Smooth muscle cell (in vitro differentiated cells): ENCODE data around the gene GFY. TPM values are rescaled to one million over a fixed set of nuclear protein-coding genes. Genes with fewer than 3 reads are reported as not detected.

Experiments used
- DNase-seq: peaks from one replicate; lab custom pipeline; 2025; ENCODE audit not compliant: unreplicated experiment; lab: John Stamatoyannopoulos, UW
- H2AFZ ChIP-seq: fragments of 200-600 bp; sonication (generic); 2 replicates; pipeline ENCODE4 v1.6.0; 2016; ENCODE audit warnings: antibody characterized with exemption, low read depth, mild to moderate bottlenecking
- H3F3A ChIP-seq: fragments of 200-600 bp; sonication (generic); 2 replicates; pipeline ENCODE4 v1.6.0; 2017; ENCODE audit warnings: antibody characterized with exemption, low read depth
- H3K27ac ChIP-seq: fragments of 200-600 bp; sonication (generic); 2 replicates; pipeline ENCODE4 v1.5.1; 2016; ENCODE audit warnings: low read depth, mild to moderate bottlenecking
- H3K27me3 ChIP-seq: fragments of 200-600 bp; sonication (generic); 2 replicates; pipeline ENCODE4 v1.6.1; 2016; ENCODE audit warnings: low read depth, mild to moderate bottlenecking
- H3K36me3 ChIP-seq: fragments of 200-600 bp; sonication (generic); 2 replicates; pipeline ENCODE4 v1.5.1; 2016; ENCODE audit warnings: low read depth
- H3K4me1 ChIP-seq: fragments of 200-600 bp; sonication (generic); 2 replicates; pipeline ENCODE4 v1.5.1; 2016; ENCODE audit warnings: low read depth
- H3K4me2 ChIP-seq: fragments of 200-600 bp; sonication (generic); 2 replicates; pipeline ENCODE4 v1.6.0; 2016; ENCODE audit warnings: mild to moderate bottlenecking
- H3K4me3 ChIP-seq: fragments of 200-600 bp; sonication (generic); 2 replicates; pipeline ENCODE4 v1.5.1; 2016; ENCODE audit warnings: mild to moderate bottlenecking
- H3K79me2 ChIP-seq: fragments of 200-600 bp; sonication (generic); 2 replicates; pipeline ENCODE4 v1.6.0; 2016; ENCODE audit warnings: low read depth, mild to moderate bottlenecking
- H3K9ac ChIP-seq: fragments of 200-600 bp; sonication (generic); 2 replicates; pipeline ENCODE4 v1.6.0; 2016; ENCODE audit warnings: low read depth
- H3K9me3 ChIP-seq: fragments of 200-600 bp; sonication (generic); replicated peaks from 2 replicates; pipeline ENCODE4 v1.5.1; 2016; ENCODE audit warnings: low read depth
- H4K20me1 ChIP-seq: fragments of 200-600 bp; sonication (generic); 2 replicates; pipeline ENCODE4 v1.6.0; 2016; ENCODE audit warnings: low read depth
- WGBS: methylation state at CpG from one replicate; pipeline ENCODE4 v1.1.7; 2016; ENCODE audit warnings: low lambda C conversion rate; 5-methylcytosine and 5-hydroxymethylcytosine counted together
- polyA plus RNA-seq: library from polyadenylated mRNA; unstranded; fragments of >200 nt; fragmentation: Nextera tagmentation; extraction: Ambion mirVana; gene quantifications from 2 replicates; pipeline ENCODE4 v1.2.1, GENCODE V29; 2016
- total RNA-seq: library from RNA; depleted of rRNA; stranded (reverse); fragments of >200 nt; gene quantifications from 2 replicates; pipeline ENCODE4 v1.2.3, GENCODE V29; 2014
- TF ChIP-seq, protein P1 (sequence below): fragments of 200-600 bp; sonication (generic); IDR thresholded peaks from 2 replicates; pipeline ENCODE4 v1.5.1; 2017; ENCODE audit warnings: borderline replicate concordance, mild to moderate bottlenecking, antibody characterized with exemption; ENCODE audit not compliant: insufficient read depth, poor library complexity, severe bottlenecking

GFY gene
- total and polyA plus RNA-seq, 2 experiments from 2014 or later, result not detected

DNA sequence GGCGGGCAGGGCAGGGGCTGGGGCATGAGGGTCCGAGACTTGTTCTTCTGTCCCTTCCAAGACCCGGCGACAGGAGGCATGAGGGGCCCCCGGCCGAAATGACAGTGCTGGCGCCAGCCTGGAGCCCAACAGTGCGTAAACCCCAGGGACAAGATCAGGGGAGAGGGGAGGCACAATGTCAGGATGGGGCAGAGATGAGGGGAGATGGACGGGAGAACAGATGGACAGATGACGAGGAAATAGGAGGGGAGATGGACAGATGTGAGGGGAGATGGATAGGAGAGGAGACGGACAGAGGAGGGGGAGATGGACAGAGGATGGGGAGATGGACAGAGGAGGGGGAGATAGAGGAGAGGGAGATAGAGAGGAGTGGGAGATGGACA, 49.3 kb downstream of the GFY start:
- Histone ChIP-seq H3K79me2 (no peaks in the 10 kb centered on the region), H3K9me3 (no peaks in the 10 kb centered on the region), H3K27ac (no peak overlapping the region), H3K9ac (no peak overlapping the region), H3K4me2 (peak overlapping the region; percentile 88), H3K36me3 (no peaks in the 10 kb centered on the region), H4K20me1 (no peaks in the 10 kb centered on the region), H2AFZ (no peak overlapping the region), H3F3A (no peaks in the 10 kb centered on the region), H3K4me1 (no peaks in the 10 kb centered on the region), H3K27me3 (no peaks in the 10 kb centered on the region), H3K4me3 (peak overlapping the region; percentile 69)
- 47% methylated on average over 9 of the region's 11 CpGs for WGBS
- no peak for DNase-seq
- TF ChIP-seq, protein P1, sequence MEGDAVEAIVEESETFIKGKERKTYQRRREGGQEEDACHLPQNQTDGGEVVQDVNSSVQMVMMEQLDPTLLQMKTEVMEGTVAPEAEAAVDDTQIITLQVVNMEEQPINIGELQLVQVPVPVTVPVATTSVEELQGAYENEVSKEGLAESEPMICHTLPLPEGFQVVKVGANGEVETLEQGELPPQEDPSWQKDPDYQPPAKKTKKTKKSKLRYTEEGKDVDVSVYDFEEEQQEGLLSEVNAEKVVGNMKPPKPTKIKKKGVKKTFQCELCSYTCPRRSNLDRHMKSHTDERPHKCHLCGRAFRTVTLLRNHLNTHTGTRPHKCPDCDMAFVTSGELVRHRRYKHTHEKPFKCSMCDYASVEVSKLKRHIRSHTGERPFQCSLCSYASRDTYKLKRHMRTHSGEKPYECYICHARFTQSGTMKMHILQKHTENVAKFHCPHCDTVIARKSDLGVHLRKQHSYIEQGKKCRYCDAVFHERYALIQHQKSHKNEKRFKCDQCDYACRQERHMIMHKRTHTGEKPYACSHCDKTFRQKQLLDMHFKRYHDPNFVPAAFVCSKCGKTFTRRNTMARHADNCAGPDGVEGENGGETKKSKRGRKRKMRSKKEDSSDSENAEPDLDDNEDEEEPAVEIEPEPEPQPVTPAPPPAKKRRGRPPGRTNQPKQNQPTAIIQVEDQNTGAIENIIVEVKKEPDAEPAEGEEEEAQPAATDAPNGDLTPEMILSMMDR, result no peak

- no peaks in the 10 kb centered on the region for H3K9me3 ChIP-seq
- TF ChIP-seq, protein P1, result no peak
- H3K36me3 ChIP-seq, result no peaks in the 10 kb centered on the region
- no peak overlapping the region for H3K27ac ChIP-seq
- no peak for DNase-seq
- H3K4me3 ChIP-seq, result no peak overlapping the region
- no peak overlapping the region for H2AFZ ChIP-seq
- 75% methylated on average over 6 of the region's 15 CpGs for WGBS
- no peaks in the 10 kb centered on the region for H3K79me2 ChIP-seq
- no peaks in the 10 kb centered on the region for H3K4me1 ChIP-seq
- H4K20me1 ChIP-seq, result no peaks in the 10 kb centered on the region
- H3K27me3 ChIP-seq, result no peaks in the 10 kb centered on the region
- no peak overlapping the region for H3K9ac ChIP-seq
- no peak overlapping the region for H3K4me2 ChIP-seq
- H3F3A ChIP-seq, result no peaks in the 10 kb centered on the region
Measured at GRCh38 chr19:49475191-49475917, 50.2 kb downstream of the GFY start.

- DNase-seq, result peak; percentile 17
- no peaks in the 10 kb centered on the region for H3K36me3 ChIP-seq
- WGBS, result 43% methylated on average over 27 of the region's 27 CpGs
- H3K4me3 ChIP-seq, result no peak overlapping the region
- H3K79me2 ChIP-seq, result no peaks in the 10 kb centered on the region
- no peaks in the 10 kb centered on the region for H3K27me3 ChIP-seq
- TF ChIP-seq, protein P1, result peak; percentile 48
- no peaks in the 10 kb centered on the region for H3F3A ChIP-seq
- H3K27ac ChIP-seq, result no peak overlapping the region
- no peaks in the 10 kb centered on the region for H3K4me1 ChIP-seq
- no peaks in the 10 kb centered on the region for H3K9me3 ChIP-seq
- H2AFZ ChIP-seq, result no peak overlapping the region
- no peak overlapping the region for H3K9ac ChIP-seq
- H3K4me2 ChIP-seq, result no peak overlapping the region
- no peaks in the 10 kb centered on the region for H4K20me1 ChIP-seq
Measured at GRCh38 chr19:49475995-49476880, 51.0 kb downstream of the GFY start.

Other genes starting within 250 kb of the GFY start
- gene SLC6A16, start 100.2 kb upstream of the GFY start, total RNA-seq, result 0.63 and 1.4 TPM in 2 replicates
- 2.3 and 2.8 TPM in 2 replicates for gene SLC6A16, start 100.2 kb upstream of the GFY start, polyA plus RNA-seq
- not detected in 2 replicates for gene CD37, start 90.0 kb upstream of the GFY start, total RNA-seq
- gene CD37, start 90.0 kb upstream of the GFY start, polyA plus RNA-seq, result 7.0 and 8.8 TPM in 2 replicates
- 46.0 and 71.8 TPM in 2 replicates for gene TEAD2, start 63.0 kb upstream of the GFY start, total RNA-seq
- 55.3 and 58.5 TPM in 2 replicates for gene TEAD2, start 63.0 kb upstream of the GFY start, polyA plus RNA-seq
- 2.3 and 6.3 TPM in 2 replicates for gene DKKL1, start 61.5 kb upstream of the GFY start, total RNA-seq
- gene DKKL1, start 61.5 kb upstream of the GFY start, polyA plus RNA-seq, result 2.8 and 6.4 TPM in 2 replicates
- gene KASH5, start 37.1 kb upstream of the GFY start, total RNA-seq, result not detected in 2 replicates
- not detected in 2 replicates for gene KASH5, start 37.1 kb upstream of the GFY start, polyA plus RNA-seq
- not detected in 2 replicates for gene PTH2, start 1.9 kb upstream of the GFY start, total RNA-seq
- gene PTH2, start 1.9 kb upstream of the GFY start, polyA plus RNA-seq, result not detected in 2 replicates
- 0.04 and 0.54 TPM in 2 replicates for gene SLC17A7, start 16.1 kb downstream of the GFY start, total RNA-seq
- gene SLC17A7, start 16.1 kb downstream of the GFY start, polyA plus RNA-seq, result 0.39 TPM in 1 of 2 replicates, not detected in the other
- 54.7 and 77.1 TPM in 2 replicates for gene PIH1D1, start 26.4 kb downstream of the GFY start, total RNA-seq
- gene PIH1D1, start 26.4 kb downstream of the GFY start, polyA plus RNA-seq, result 84.9 and 89.8 TPM in 2 replicates
- gene ALDH16A1, start 27.8 kb downstream of the GFY start, total RNA-seq, result 10.5 and 18.6 TPM in 2 replicates
- 24.6 and 24.7 TPM in 2 replicates for gene ALDH16A1, start 27.8 kb downstream of the GFY start, polyA plus RNA-seq
- 0.27 and 0.45 TPM in 2 replicates for gene FLT3LG, start 48.8 kb downstream of the GFY start, total RNA-seq
- gene FLT3LG, start 48.8 kb downstream of the GFY start, polyA plus RNA-seq, result 0.85 and 2.0 TPM in 2 replicates
- 1,134 and 1,154 TPM in 2 replicates for gene RPL13A, start 62.2 kb downstream of the GFY start, total RNA-seq
- 732 and 818 TPM in 2 replicates for gene RPL13A, start 62.2 kb downstream of the GFY start, polyA plus RNA-seq
- 3,115 and 3,456 TPM in 2 replicates for gene RPS11, start 71.0 kb downstream of the GFY start, total RNA-seq
- gene RPS11, start 71.0 kb downstream of the GFY start, polyA plus RNA-seq, result 729 and 804 TPM in 2 replicates
- 58.1 and 66.1 TPM in 2 replicates for gene FCGRT, start 87.3 kb downstream of the GFY start, total RNA-seq
- gene FCGRT, start 87.3 kb downstream of the GFY start, polyA plus RNA-seq, result 127 and 135 TPM in 2 replicates
- 248 and 311 TPM in 2 replicates for gene RCN3, start 102.6 kb downstream of the GFY start, total RNA-seq
- gene RCN3, start 102.6 kb downstream of the GFY start, polyA plus RNA-seq, result 773 and 1,078 TPM in 2 replicates
- 45.0 and 55.5 TPM in 2 replicates for gene NOSIP, start 155.2 kb downstream of the GFY start, total RNA-seq
- gene NOSIP, start 155.2 kb downstream of the GFY start, polyA plus RNA-seq, result 95.7 and 134 TPM in 2 replicates
- 13.5 TPM in 1 of 2 replicates, not detected in the other for gene PRRG2, start 155.9 kb downstream of the GFY start, total RNA-seq
- 0.24 and 1.0 TPM in 2 replicates for gene PRRG2, start 155.9 kb downstream of the GFY start, polyA plus RNA-seq
- gene PRR12, start 165.8 kb downstream of the GFY start, total RNA-seq, result 2.9 and 4.5 TPM in 2 replicates
- gene PRR12, start 165.8 kb downstream of the GFY start, polyA plus RNA-seq, result 1.7 and 3.2 TPM in 2 replicates
- 82.3 and 86.5 TPM in 2 replicates for gene RRAS, start 214.8 kb downstream of the GFY start, total RNA-seq
- gene RRAS, start 214.8 kb downstream of the GFY start, polyA plus RNA-seq, result 224 and 248 TPM in 2 replicates
- gene SCAF1, start 216.8 kb downstream of the GFY start, total RNA-seq, result 7.9 and 10.2 TPM in 2 replicates
- 12.1 and 15.9 TPM in 2 replicates for gene SCAF1, start 216.8 kb downstream of the GFY start, polyA plus RNA-seq
- 35.1 and 38.2 TPM in 2 replicates for gene IRF3, start 240.5 kb downstream of the GFY start, total RNA-seq
- 45.9 and 64.1 TPM in 2 replicates for gene IRF3, start 240.5 kb downstream of the GFY start, polyA plus RNA-seq
- 3.2 and 10.8 TPM in 2 replicates for gene BCL2L12, start 240.5 kb downstream of the GFY start, total RNA-seq
- 34.0 and 44.1 TPM in 2 replicates for gene BCL2L12, start 240.5 kb downstream of the GFY start, polyA plus RNA-seq